ENCODE data around the gene KLRB1.

Gene KLRB1

DNA sequence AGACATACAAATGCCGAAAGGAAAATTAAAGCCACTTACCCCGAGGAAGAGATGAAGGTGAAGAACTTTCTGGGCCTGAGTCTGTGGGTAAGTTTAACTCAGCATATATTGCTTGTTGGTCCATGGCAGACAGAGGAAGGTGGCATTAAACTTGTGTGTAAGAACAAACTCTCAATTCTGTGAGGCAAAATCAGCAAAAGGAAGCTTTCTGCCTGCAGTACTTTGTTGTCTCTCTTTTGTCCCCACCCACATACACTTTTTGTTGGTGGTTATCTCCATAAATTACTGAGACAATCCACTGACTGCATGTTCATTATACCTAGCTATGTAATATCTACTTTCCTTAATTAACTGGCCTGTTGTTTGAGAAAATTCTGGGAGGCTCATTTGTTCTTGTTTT is at the start of gene KLRB1:
TSS of gene KLRB1 (minus strand) at position 201 of the 400 bp plus-strand sequence. CDS start at position 124, 77 bp downstream.
- DNase-seq, result no peak

DNA sequence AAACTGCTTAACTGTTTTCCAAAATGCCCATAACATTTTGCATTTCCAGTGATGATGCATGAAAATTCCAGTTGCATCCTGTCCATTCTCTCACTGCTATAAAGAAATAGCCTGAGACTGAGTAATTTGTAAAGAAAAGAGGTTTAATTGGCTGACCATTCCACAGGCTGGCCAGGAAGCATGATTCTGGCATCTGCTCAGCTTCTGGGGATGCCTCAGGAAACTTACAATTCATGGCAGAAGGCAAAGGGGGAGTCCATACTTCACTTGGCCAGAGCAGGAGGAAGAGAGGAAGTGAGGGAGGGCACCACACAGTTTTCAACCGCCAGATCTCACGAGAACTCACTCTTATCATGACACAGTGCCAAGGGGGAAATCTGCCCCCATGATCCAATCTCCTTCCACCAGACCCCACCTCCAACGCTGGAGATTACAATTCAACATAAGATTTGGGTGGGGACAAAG is 43.6 kb upstream of the KLRB1 start:
- DNase-seq, result no peak

DNA sequence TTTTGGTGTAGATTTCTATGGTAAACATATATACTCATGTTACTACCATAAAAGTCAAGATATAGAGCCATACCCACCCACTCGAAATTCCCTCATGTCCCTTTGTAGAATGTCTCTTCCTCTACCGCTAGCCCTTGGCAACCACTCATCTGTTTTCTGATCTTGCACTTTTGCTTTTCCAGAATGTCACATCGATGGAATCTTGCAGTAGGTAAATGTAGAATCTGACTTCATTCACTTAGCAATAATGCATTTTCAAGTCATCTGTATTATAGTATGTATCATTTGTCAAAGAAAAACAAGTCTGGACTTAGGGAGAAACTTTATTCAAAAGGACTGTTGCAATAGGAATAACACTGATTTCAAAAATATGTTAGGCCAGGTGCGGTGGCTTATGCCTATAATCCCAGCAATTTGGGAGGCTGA is 42.4 kb upstream of the KLRB1 start:
- DNase-seq, result peak; percentile 55

DNA sequence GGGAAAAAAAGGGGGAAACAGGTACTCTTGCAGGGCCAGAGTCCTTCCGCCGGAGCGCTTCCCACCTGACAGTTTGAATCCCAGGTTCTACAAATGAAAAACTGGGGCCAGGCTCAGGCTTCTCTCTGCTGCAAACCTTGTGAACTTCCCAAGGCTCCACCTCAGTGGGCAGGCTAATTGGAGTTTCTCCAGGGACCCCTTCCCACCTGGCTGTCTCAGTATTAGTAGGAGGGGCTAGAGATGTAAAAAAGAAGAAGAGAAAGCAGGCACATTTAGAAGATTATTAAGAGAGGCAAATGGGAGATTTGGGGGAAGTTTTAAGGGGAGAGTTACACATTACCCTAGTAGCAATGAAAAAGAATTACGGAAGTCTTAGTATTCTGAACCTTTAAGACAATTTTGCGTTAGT is 41.8 kb upstream of the KLRB1 start:
- peak; percentile 75 for DNase-seq

DNA sequence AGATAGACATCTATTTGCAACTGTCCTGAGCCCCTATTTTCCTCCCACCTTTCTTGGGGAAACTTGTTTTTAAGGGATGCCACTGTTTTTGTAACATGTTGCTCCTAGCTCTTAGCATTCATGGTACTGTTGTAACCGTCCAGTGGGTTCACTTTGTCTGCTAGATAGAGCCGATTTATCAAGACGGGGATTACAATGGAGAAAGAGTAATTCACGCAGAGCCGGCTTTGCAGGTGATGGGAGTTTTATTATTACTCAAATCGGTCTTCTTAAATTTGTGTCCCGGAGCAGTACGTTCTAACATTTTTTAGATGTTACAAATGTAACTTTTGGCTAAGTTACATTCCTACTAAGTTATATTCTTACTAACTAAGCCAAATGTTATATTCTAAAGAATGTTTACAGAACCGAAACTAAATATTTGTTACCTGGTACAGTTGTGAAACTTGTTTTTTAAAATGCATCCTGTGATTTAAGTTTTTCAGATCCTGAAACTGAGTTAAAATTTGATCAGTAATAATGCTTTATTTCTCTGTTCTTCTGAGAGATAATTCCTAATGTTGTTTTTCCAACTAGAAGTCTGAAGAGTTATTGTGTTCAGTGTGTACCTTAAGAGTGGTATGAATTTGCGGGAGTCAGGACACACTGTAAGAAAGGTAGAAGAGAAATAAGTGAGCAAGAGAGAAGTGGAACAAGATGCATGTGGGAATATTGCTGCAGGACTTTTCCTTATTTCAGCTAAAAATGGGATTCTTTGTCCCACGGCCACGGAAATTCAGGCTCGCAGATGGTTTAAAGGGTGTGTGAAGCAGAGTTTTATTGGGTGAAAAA is 41.2 kb upstream of the KLRB1 start:
- DNase-seq, result no peak

DNA sequence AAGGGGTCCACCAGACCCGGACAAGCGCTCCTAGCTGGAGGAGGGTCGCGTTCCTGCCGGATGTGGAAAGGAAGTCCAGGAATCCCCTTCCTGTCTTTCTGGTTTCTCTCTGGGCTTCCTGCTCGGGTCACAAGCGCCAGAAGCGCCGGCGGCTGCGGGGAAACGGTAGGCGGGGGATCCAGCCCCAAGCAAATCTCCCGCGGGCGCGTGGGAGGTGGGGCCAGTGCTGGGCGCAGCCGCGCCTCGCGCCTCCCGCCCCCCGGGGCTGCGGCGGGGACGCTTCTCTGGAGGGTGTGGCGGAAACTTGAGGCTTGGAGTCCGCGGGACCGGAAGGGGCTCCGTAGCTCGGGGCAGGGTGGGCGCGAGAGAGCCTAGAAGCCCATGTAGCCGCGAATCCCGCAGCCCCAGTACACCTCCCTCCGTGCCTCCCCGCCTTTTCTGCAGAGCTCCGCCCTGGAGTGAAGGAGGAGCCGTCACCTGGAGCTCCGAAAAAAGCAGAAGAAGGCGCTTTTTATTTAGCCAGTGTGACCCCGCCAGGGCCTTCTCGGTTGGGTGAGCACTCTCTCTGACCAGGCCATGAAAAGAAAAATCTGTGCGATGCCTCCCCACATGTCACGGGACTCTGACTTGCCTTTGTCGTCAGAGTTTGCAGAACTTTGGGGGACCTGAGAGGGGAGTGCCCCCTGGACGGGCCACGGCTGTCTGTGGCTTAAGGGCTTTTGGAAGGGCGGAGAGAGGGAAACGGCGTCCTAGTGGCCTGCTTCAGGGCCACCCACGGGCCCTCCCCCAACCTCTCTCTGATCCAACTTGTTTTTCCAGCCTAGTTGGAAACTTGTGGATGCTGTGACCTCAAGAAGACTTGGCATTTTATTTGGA is 40.3 kb upstream of the KLRB1 start:
- DNase-seq, result peak; percentile 96

DNA sequence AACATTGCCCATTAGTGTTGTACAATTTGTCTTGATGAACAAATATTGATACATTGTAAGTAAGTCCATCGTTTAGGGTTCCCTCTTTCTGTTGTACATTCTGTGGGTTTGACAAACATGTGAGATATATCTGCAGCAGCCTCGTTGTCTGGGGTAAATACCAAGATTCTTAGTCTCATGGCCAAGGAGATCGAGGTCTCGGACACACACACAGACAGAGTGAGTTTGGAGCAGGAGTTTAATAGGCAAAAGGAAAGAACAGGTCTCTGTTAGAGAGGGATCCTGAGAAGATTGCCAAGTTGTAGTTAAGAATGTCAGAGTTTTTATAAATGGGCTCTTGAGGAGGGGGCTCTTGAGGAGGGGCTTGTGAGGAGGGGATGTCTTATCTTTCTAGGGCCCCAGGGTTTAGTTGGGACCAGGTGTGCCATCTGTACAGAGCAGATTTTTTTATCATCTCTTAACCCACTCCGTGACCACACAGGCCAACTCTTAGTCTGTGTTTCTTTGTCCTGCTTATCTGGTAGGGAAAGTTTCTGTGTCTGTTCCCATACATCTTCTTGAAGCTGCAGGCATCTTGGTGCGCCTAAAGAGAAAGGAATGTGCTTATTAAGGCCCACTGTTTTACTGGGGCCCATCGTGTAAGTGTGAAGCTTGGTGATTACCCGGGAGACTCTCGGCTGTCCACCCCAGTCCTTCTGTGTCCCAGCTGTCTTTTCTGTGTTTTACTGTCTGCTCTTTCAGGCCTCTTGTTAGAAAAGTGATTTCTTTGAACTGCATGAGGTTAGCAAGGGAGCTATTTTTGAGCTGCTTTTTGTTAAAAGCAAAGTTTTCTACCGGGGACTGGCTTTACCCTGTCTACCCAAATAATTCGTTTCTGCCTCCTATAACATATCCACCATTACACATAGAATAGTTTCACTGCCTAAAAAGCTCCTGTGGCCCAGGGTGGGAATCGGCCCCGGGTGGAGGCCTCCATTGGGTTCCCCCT is 39.4 kb upstream of the KLRB1 start:
- DNase-seq, result no peak

DNA sequence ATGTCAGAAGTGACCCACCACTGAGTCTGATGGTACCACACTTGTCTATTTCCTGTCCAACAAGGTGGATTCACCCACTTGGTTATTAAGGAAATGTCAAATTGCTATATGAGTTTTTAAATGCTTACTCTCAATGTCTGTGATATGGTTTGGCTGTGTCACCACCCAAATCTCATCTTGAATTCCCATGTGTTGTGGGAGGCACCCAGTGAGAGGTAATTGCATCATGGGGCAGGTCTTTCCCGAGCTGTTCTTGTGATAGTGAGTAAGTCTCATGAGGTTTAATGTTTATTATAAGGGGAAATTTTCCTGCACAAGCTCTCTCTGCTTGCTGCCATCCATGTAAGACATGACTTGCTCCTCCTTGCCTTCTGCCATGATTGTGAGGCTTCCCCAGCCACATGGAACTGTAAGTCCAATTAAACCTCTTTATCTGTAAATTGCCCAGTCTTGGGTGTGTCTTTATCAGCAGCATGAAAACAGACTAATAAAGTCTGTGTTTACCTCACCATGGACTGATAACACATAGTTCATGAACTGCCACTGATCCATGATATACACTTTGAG is 37.4 kb upstream of the KLRB1 start:
- DNase-seq, result peak; percentile 70

DNA sequence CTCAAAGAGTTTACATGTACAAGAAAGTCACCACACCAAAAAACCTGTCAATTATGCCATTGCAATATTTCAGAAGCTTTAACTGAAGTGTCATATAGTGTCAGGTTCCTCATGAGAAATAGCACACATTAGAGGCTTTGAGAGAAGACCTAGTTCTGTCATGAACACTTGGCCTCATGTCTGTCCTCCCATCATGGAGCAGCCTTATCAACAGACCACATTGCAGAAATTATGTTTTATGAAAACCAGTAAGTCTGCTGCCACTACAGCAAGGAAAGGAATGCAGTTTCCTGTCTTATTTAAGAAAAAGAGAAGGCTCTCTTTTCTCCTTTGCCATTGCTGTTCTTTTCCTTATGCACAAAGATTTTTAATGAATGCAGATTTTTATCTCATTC is 35.5 kb upstream of the KLRB1 start:
- DNase-seq, result no peak

DNA sequence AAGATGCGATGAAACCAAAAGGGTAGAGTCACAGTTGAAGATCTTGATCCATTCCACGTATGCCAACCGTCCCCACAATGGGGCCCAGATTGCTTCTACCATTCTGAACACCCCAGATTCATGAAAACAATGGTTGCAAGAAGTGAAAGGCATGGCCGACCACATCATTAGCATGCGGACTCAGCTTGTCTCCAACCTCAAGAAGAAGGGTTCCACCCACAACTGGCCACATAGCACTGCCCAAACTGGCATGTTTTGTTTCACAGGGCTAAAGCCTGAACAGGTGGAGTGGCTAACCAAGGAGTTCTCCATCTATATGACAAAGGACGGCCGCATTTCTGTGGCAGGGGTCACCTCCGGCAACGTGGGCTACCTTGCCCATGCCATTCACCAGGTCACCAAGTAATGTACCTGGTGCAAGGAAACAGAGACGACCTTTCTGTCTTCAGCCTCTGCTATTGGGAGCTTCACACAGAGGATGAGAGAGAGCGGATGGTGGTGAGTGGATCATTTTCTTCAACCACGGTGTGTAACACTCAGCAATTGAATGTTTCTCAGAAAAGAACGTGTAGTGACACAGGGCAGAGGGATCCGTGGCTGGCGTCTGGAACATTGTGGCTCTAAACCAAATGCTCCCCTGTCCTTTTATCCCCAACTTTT is 35.0 kb upstream of the KLRB1 start:
- no peak for DNase-seq

DNA sequence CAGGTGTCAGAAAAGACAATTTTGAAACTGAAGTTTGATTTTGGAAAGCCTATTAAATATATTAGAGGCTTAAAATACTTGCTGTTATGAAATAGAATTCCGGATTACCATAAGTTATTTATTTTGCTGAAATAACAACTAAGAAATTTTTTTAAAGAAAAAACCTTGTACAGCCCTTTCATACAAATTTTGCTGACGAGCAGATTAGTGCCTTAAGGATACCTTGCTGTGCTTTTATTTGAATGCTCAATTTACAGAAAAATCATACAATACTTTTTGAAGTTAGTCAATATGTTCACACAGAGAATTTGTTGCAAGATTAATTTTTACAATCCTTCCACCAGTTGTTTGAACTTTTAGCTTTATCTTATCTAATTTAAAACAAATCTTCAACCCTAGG is 32.3 kb upstream of the KLRB1 start:
- DNase-seq, result no peak

DNA sequence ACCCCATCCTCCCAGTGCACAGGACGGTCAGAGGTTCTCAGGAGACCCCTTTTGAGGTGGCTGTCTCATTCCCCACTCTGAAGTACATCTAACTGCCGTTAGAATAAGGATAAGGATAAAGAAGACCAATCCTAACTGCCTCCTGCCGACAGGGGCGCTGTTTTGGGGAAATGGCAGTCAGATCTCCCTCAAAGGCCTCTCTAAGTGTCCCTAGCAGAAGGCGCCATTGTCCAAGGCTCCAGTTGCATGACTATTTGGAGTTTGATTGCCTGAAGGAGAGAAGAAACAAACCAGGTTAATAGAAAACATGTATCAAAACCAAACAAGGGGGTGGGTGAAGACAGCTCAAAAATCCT is 29.1 kb upstream of the KLRB1 start:
- DNase-seq, result no peak

DNA sequence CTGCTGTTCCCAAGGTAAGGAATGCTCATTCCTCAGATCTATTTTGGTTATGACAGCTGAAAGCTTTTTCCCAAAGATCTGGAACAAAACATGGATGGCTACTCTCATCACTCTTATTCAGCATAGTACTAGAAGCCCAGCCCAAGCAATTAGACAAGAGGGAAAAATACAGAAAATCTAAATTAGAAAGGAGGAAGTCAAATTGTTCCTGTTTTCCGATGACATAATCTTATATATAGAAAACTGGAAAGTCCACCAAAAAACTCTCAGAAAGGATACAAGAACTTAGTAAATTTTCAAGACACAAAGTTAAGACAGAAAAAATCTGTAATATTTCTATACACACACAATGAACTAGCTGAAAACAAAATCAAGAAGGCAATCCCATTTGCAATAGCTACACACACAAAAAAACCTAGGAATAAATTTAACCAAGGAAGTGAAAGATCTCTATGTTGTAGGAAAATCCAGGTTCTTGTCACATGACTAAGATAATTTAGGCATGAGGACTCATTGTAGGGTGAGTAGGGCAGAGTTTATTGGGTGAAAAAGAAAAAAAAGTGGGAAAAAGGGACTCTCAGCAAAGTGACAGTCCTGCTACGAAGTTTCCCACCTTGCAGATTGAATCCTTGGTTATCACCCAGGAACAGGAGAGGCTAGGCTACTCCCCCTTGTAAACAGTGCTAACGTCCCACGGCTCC is 28.6 kb upstream of the KLRB1 start:
- peak; percentile 76 for DNase-seq

DNA sequence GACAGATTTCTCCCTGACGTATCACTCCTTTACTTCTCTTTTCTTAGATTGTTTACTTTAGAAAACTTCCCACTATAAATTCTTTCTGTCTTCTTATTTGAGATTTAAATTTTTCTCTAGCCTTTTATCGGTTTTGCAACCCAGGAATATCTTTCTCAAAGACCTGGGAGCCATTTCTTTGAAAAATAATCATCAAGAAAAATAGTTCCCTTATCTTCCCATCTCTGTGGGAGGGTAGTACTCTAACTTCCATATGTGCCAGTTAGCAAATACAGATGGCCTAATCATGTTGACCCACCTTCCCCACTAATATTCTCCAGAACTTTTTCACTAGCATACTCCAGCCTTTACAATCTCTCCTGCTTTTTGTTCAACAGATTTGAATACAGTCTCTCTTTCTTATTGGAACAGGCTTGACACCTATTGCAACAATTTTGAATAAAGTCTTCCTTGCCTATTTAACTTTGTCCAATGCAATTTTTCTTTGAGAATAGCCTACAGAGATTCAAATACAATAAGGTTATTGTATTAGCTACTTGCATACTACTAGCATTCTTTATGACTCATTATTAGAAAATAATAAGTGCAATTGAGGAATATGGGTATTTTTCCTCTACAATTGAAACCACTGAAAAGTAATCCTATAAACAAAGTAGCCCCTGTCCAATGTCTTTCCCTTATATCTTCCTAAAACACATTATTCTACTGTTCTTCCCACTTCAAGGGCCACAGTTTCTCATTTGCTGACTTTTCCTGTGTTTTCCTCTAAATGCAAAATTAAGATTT is 27.4 kb upstream of the KLRB1 start:
- DNase-seq, result no peak

DNA sequence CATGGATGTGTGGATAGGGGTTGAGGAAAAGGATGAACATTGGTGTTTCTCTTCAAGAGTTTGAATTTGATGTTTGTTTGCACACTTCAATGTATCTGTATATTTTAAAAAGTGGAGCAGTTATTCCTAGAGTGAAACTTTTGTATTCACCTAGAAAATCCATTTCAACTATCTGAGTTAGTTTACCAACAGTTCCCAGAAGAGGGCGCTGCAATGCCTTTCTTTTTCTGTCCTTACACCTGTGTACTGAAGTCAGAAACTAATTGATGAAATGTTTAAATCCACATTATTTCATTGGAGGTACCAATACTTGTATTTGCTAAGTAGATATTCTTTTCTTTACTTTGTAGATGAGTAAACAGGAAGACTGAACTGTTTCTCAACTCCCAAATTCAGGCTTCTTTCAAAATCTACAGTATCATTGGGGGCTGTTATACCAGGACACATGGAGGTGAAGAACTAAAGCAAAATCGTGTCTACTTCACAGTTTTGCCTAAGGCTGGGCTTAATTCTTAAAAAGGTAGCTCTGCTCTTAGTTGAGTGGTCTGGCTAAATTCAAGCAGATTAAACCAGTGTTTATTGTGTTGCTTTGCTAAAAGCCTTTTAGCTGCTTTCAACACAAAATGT is 26.6 kb upstream of the KLRB1 start:
- DNase-seq, result peak; percentile 51

DNA sequence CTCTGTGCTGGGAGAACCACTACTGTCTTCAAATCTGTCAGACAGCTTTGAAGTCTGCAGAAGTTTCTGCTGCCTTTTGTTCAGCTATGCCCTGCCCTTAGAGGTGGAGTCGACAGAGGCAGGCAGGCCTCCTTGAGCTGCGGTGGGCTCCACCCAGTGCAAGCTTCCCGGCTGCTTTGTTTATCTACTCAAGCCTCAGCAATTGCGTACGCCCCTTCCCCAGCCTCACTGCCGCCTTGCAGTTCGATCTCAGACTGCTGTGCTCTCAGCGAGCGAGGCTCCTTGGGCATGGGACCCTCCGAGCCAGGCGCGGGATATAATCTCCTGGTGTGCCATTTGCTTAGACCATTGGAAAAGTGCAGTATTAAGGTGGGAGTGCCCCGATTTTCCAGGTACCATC is 25.1 kb upstream of the KLRB1 start:
- DNase-seq, result no peak

DNA sequence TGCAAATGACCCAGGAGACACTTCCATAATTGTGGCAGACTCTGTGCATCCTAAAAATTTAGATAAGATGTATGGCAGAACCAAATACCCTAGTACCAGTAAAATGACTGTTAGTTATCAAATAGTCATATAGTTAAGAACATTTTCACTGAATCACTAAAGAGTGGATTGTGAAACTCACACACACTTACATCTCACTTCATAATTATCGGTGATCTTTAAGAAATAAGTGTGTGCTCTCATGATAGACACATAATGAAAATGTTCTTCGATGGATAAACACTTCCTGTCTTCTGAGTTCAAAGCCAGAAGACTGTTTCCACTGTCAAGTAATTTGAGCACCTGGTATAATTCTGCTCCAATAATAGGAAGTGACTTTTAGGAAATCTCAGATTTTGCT is 19.1 kb upstream of the KLRB1 start:
- DNase-seq, result no peak

DNA sequence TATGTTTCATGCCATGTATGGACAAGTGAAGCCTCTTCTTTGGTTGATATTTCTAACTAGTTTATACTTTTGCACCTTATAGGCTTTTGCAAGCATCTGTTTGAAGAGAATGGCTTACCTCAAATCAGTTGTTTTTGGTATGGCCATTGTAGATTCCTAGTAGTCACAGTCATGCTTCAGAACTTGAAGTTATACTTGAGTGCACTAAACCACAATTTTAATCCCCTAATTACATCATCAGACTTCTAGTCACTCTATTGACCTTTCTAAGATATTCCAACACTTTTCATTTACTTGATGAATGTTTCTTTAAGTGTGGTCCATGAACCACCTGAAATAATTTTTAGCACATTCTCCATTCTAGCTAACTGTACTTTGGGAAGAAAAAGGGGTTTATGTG is 18.6 kb upstream of the KLRB1 start:
- DNase-seq, result no peak

DNA sequence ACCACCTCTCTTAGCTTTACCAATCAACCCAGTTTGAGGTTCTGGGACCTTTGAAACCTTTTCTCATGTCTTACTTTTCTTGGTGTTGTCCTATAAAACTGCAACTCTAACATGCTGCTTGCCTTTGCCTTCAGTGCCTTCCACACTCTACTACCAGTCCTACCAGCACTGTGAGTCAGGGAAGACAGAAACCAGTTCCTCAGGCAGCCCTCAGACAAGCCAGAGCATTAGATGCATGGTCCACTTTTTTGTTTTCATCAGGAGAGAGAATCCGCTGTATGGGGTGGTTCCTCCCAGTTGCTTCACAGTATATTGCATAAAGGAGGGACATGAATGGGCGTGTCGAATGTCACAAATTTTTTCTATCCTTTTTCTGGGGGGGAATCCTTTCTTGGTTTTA is 17.3 kb upstream of the KLRB1 start:
- DNase-seq, result no peak
